GM18909 (cell line): ENCODE results near the gene DPF3.

Source experiments
- ATAC-seq: cut with Tn5 transposase; IDR thresholded peaks from one replicate; pipeline ENCODE4 v1.9.1; 2021; ENCODE audit warnings: mild to moderate bottlenecking; ENCODE audit not compliant: unreplicated experiment, poor library complexity

The DPF3 gene

GRCh38 chr14:72591391-72591790 is 302.5 kb downstream of the DPF3 start:
- ATAC-seq, result no peak

- no peak for ATAC-seq
Measured at GRCh38 chr14:72590577-72590976, 303.3 kb downstream of the DPF3 start.

- ATAC-seq, result no peak
Measured at GRCh38 chr14:72589652-72590051, 304.2 kb downstream of the DPF3 start.

- no peak for ATAC-seq
Measured at GRCh38 chr14:72588521-72588920, 305.4 kb downstream of the DPF3 start.

- no peak for ATAC-seq
Measured at GRCh38 chr14:72583316-72584272, 310.3 kb downstream of the DPF3 start.

GRCh38 chr14:72582582-72582981 is 311.3 kb downstream of the DPF3 start:
- ATAC-seq, result no peak

GRCh38 chr14:72578514-72578913 is 315.4 kb downstream of the DPF3 start:
- no peak for ATAC-seq

- ATAC-seq, result no peak
Measured at GRCh38 chr14:72577521-72577920, 316.4 kb downstream of the DPF3 start.

- no peak for ATAC-seq
Measured at GRCh38 chr14:72576258-72576657, 317.6 kb downstream of the DPF3 start.

GRCh38 chr14:72574715-72575114 is 319.2 kb downstream of the DPF3 start:
- no peak for ATAC-seq

GRCh38 chr14:72573725-72574417 is 320.0 kb downstream of the DPF3 start:
- ATAC-seq, result no peak
